ENCODE results near the gene SUGT1. TPM values are rescaled to one million over a fixed set of nuclear protein-coding genes. Genes with fewer than 3 reads are reported as not detected.

Gene SUGT1
- total and polyA plus RNA-seq, 2 of the 13 experiments (the other 11 are each of a cell fraction or from before 2014, with no cell fraction given), result 23.1 to 71.2 TPM

- in situ Hi-C loops (cut with HindIII; ENCODE audit: extremely low pct_ligation_motif_present, low pct_unique_long_range_greater_than_20kb) (no loop called here), intact Hi-C loops (cut with micrococcal nuclease; ENCODE audit: unreplicated experiment) (no loop called here)
- Histone ChIP-seq H3K36me3 (replicated peaks in 1 of 2; ENCODE audit: control insufficient read depth in 1 of 2, insufficient read depth in 2 of 2, low read length in 2 of 2) (peaks cover 10 to 33% of the 10 kb centered on the region in 2 experiments), H2AFZ (ENCODE audit: low read length) (no peak overlapping the region), H3K4me2 (ENCODE audit: low read depth, low read length) (no peak overlapping the region), H3K4me1 (ENCODE audit: insufficient read depth, low read length) (no peaks in the 10 kb centered on the region), H4K20me1 (ENCODE audit: insufficient read depth, low read length) (no peaks in the 10 kb centered on the region), H3K27ac (ENCODE audit: extremely low read length, insufficient read depth, low read length) (no peak overlapping the region), H3K9ac (ENCODE audit: insufficient read depth, low read depth, low read length) (no peak overlapping the region), H3K9me3 (ENCODE audit: low read length) (no peaks in the 10 kb centered on the region), H3K79me2 (ENCODE audit: insufficient read depth, low read length) (peaks cover 2% of the 10 kb centered on the region), H3K4me3 (replicated peaks in 1 of 3; ENCODE audit: insufficient read depth in 1 of 3, low read depth in 2 of 3, low read length in 3 of 3) (no peak overlapping the region), H3K27me3 (ENCODE audit: control insufficient read depth in 1 of 2, insufficient read depth in 2 of 2, low read length in 2 of 2) (no peaks in the 10 kb centered on the region)
- ChIA-PET CTCF (ENCODE audit: low intra/inter-chr PET ratio, low total read pairs) (no interaction called here), POLR2A (interaction anchor here (1.0 kb wide), 1 partner anchor 34 kb away, joined by 3 read pairs; the partner anchor contains the start of gene SUGT1)
- FAIRE-seq, result no peak
- ATAC-seq, result no peak
- no peak for TF ChIP-seq ZNF839 (CRISPR knock-in tag; IDR thresholded peaks at IDR 0.05; ENCODE audit: borderline replicate concordance)
- no peak for TF ChIP-seq NR1H2 (CRISPR knock-in tag; IDR thresholded peaks at IDR 0.05; ENCODE audit: borderline replicate concordance, low read depth)
- no peak for TF ChIP-seq ZNF326 (CRISPR knock-in tag; IDR thresholded peaks at IDR 0.05; ENCODE audit: borderline replicate concordance)
- TF ChIP-seq ZNF777 (CRISPR knock-in tag; IDR thresholded peaks at IDR 0.05), result no peak
- TF ChIP-seq ZNF639 (CRISPR knock-in tag; conservative IDR thresholded peaks at IDR 0.05), result no peak
- no peak for TF ChIP-seq ELF1 (CRISPR knock-in tag; IDR thresholded peaks at IDR 0.05)
- TF ChIP-seq ZSCAN22 (CRISPR knock-in tag; IDR thresholded peaks at IDR 0.05), result no peak
- TF ChIP-seq MIER2 (CRISPR knock-in tag; IDR thresholded peaks at IDR 0.05), result no peak
- TF ChIP-seq AKAP8 (CRISPR knock-in tag; IDR thresholded peaks at IDR 0.05), result no peak
- no peak for TF ChIP-seq GFI1 (CRISPR knock-in tag; IDR thresholded peaks at IDR 0.05; ENCODE audit: borderline replicate concordance)
- TF ChIP-seq SIN3B (IDR thresholded peaks at IDR 0.05; ENCODE audit: low read length), result no peak
- TF ChIP-seq ZNF816 (CRISPR knock-in tag; IDR thresholded peaks at IDR 0.05; ENCODE audit: borderline replicate concordance), result no peak
- TF ChIP-seq SP1 (IDR thresholded peaks at IDR 0.05), result no peak
- TF ChIP-seq SP1 (CRISPR knock-in tag; IDR thresholded peaks at IDR 0.05), result no peak
- TF ChIP-seq KDM3A (CRISPR knock-in tag; IDR thresholded peaks at IDR 0.05; ENCODE audit: low read depth), result no peak
- TF ChIP-seq MZF1 (CRISPR knock-in tag; IDR thresholded peaks at IDR 0.05; ENCODE audit: borderline replicate concordance), result no peak
- TF ChIP-seq, protein P1, sequence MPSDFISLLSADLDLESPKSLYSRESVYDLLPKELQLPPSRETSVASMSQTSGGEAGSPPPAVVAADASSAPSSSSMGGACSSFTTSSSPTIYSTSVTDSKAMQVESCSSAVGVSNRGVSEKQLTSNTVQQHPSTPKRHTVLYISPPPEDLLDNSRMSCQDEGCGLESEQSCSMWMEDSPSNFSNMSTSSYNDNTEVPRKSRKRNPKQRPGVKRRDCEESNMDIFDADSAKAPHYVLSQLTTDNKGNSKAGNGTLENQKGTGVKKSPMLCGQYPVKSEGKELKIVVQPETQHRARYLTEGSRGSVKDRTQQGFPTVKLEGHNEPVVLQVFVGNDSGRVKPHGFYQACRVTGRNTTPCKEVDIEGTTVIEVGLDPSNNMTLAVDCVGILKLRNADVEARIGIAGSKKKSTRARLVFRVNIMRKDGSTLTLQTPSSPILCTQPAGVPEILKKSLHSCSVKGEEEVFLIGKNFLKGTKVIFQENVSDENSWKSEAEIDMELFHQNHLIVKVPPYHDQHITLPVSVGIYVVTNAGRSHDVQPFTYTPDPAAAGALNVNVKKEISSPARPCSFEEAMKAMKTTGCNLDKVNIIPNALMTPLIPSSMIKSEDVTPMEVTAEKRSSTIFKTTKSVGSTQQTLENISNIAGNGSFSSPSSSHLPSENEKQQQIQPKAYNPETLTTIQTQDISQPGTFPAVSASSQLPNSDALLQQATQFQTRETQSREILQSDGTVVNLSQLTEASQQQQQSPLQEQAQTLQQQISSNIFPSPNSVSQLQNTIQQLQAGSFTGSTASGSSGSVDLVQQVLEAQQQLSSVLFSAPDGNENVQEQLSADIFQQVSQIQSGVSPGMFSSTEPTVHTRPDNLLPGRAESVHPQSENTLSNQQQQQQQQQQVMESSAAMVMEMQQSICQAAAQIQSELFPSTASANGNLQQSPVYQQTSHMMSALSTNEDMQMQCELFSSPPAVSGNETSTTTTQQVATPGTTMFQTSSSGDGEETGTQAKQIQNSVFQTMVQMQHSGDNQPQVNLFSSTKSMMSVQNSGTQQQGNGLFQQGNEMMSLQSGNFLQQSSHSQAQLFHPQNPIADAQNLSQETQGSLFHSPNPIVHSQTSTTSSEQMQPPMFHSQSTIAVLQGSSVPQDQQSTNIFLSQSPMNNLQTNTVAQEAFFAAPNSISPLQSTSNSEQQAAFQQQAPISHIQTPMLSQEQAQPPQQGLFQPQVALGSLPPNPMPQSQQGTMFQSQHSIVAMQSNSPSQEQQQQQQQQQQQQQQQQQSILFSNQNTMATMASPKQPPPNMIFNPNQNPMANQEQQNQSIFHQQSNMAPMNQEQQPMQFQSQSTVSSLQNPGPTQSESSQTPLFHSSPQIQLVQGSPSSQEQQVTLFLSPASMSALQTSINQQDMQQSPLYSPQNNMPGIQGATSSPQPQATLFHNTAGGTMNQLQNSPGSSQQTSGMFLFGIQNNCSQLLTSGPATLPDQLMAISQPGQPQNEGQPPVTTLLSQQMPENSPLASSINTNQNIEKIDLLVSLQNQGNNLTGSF (CRISPR knock-in tag; IDR thresholded peaks at IDR 0.05), result no peak
- no peak for DNase-seq (ENCODE audit: low spot score)
- BruUV-seq (replicated peaks), result no TSS peak
- WGBS (ENCODE audit: low lambda C conversion rate), result 97% methylated on average over 4 of the region's 4 CpGs
Measured at GRCh38 chr13:52686376-52686775, 33.7 kb downstream of the SUGT1 start.
